Measurements from ENCODE around the gene ALDH8A1.

Gene ALDH8A1

GRCh38 chr6:134930463-134930862 is 19.4 kb downstream of the ALDH8A1 start:
- TF ChIP-seq SPI1 (IDR thresholded peaks at IDR 0.05; ENCODE audit: borderline replicate concordance, low read depth), result no peak
- TF ChIP-seq, protein P1, sequence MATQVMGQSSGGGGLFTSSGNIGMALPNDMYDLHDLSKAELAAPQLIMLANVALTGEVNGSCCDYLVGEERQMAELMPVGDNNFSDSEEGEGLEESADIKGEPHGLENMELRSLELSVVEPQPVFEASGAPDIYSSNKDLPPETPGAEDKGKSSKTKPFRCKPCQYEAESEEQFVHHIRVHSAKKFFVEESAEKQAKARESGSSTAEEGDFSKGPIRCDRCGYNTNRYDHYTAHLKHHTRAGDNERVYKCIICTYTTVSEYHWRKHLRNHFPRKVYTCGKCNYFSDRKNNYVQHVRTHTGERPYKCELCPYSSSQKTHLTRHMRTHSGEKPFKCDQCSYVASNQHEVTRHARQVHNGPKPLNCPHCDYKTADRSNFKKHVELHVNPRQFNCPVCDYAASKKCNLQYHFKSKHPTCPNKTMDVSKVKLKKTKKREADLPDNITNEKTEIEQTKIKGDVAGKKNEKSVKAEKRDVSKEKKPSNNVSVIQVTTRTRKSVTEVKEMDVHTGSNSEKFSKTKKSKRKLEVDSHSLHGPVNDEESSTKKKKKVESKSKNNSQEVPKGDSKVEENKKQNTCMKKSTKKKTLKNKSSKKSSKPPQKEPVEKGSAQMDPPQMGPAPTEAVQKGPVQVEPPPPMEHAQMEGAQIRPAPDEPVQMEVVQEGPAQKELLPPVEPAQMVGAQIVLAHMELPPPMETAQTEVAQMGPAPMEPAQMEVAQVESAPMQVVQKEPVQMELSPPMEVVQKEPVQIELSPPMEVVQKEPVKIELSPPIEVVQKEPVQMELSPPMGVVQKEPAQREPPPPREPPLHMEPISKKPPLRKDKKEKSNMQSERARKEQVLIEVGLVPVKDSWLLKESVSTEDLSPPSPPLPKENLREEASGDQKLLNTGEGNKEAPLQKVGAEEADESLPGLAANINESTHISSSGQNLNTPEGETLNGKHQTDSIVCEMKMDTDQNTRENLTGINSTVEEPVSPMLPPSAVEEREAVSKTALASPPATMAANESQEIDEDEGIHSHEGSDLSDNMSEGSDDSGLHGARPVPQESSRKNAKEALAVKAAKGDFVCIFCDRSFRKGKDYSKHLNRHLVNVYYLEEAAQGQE (IDR thresholded peaks at IDR 0.05; ENCODE audit: insufficient replicate concordance, low read depth), result no peak
- TF ChIP-seq POLR2AphosphoS5 (IDR thresholded peaks at IDR 0.05; ENCODE audit: low read depth), result no peak
- no peak for TF ChIP-seq CTCF (IDR thresholded peaks at IDR 0.05; ENCODE audit: insufficient read depth, low read length)
- TF ChIP-seq GABPA (IDR thresholded peaks at IDR 0.05; ENCODE audit: low read depth), result no peak
- Histone ChIP-seq H3K4me3 (replicated peaks; ENCODE audit: insufficient read depth, low read length) (no peak overlapping the region), H3K27me3 (ENCODE audit: insufficient read depth, poor library complexity, severe bottlenecking) (no peaks in the 10 kb centered on the region), H3K27ac (replicated peaks) (no peak overlapping the region)
- DNase-seq (ENCODE audit: low read depth in 1 of 2, low spot score in 1 of 2), result no peak

GRCh38 chr6:134928151-134928900 is 21.6 kb downstream of the ALDH8A1 start:
- TF ChIP-seq, protein P1 (IDR thresholded peaks at IDR 0.05; ENCODE audit: insufficient replicate concordance, low read depth), result no peak
- TF ChIP-seq CTCF (IDR thresholded peaks at IDR 0.05; ENCODE audit: insufficient read depth, low read length) (no peak), SPI1 (IDR thresholded peaks at IDR 0.05; ENCODE audit: borderline replicate concordance, low read depth) (no peak), POLR2AphosphoS5 (IDR thresholded peaks at IDR 0.05; ENCODE audit: low read depth) (no peak), GABPA (IDR thresholded peaks at IDR 0.05; ENCODE audit: low read depth) (no peak)
- no peak overlapping the region for H3K27ac ChIP-seq (replicated peaks)
- no peak overlapping the region for H3K4me3 ChIP-seq (replicated peaks; ENCODE audit: insufficient read depth, low read length)
- no peak for DNase-seq (ENCODE audit: low read depth in 1 of 2, low spot score in 1 of 2)
- H3K27me3 ChIP-seq (ENCODE audit: insufficient read depth, poor library complexity, severe bottlenecking), result peaks cover 2% of the 10 kb centered on the region

DNA sequence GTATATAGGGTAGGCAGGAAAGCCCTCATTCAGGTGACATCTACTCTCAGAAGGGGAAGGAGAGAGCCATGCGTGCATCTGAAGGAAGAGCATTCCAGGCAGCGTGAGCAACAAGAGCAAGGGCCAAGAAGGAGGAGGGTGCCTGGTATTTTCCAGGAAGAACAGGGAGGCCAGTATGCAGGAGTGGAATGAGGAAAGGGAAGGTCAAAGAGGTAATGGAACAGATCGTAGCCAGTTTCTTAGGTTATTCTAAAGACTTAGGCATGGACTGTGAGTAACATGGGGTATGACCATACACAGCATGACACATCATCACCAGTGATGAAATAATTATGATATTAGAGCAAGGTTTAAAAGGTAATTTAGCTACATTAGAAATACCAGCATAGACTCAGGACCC is 24.1 kb downstream of the ALDH8A1 start:
- peaks cover 2% of the 10 kb centered on the region for H3K27me3 ChIP-seq (ENCODE audit: insufficient read depth, poor library complexity, severe bottlenecking)

More for the DNA sequence above, 24.1 kb downstream of the ALDH8A1 start:
- no peak for DNase-seq (ENCODE audit: low read depth in 1 of 2, low spot score in 1 of 2)
- TF ChIP-seq GABPA (IDR thresholded peaks at IDR 0.05; ENCODE audit: low read depth) (no peak), POLR2AphosphoS5 (IDR thresholded peaks at IDR 0.05; ENCODE audit: low read depth) (no peak), SPI1 (IDR thresholded peaks at IDR 0.05; ENCODE audit: borderline replicate concordance, low read depth) (no peak), CTCF (IDR thresholded peaks at IDR 0.05; ENCODE audit: insufficient read depth, low read length) (no peak)
- TF ChIP-seq, protein P1 (IDR thresholded peaks at IDR 0.05; ENCODE audit: insufficient replicate concordance, low read depth), result no peak
- H3K27ac ChIP-seq (replicated peaks), result no peak overlapping the region
- H3K4me3 ChIP-seq (replicated peaks; ENCODE audit: insufficient read depth, low read length), result no peak overlapping the region

Measured in HL-60 (cell line).